HCT116 (cell line): Measurements from ENCODE around the gene CDK9. TPM values are rescaled to one million over a fixed set of nuclear protein-coding genes. Genes with fewer than 3 reads are reported as not detected.

ENCODE experiments used
- ATAC-seq: fragments of 200-7000 bp; cut with Tn5 transposase; 2 replicates; pipeline ENCODE4 v1.9.1; 2020; ENCODE audit warnings: mild to moderate bottlenecking, moderate library complexity
- BruUV-seq: library from RNA; stranded (reverse); fragments of 400-500 nt; replicated peaks from 2 replicates; lab custom pipeline; 2021; lab: Mats Ljungman, UMichigan
- CTCF ChIA-PET: fragments of 300-600 bp; sonication (Branson Sonifier 250); formaldehyde crosslinking; loops from one replicate; lab custom pipeline; 2021; ENCODE audit warnings: antibody characterized with exemption; lab: Charles Lee
- POLR2A ChIA-PET: fragments of 300-600, 350-600 bp; sonication (Branson Sonifier 250); formaldehyde crosslinking; loops from one replicate; lab custom pipeline; 2021; ENCODE audit warnings: antibody characterized with exemption; lab: Charles Lee
- RAD21 ChIA-PET, 2 experiments: fragments of 300-600 bp; sonication (Branson Sonifier 250); formaldehyde crosslinking; loops; one replicate each; lab custom pipeline; 2023; ENCODE audit warnings: low total read pairs in 2 of 2; ENCODE audit not compliant: uncharacterized antibody in 2 of 2, unreplicated experiment in 2 of 2, low non-redundant PET in 1 of 2; lab: Charles Lee
- DNase-seq: peaks from one replicate; pipeline ENCODE4 v3.0.0-alpha.2; 2010; ENCODE audit warnings: low read depth, low spot score
- H2AFZ ChIP-seq: fragments of 200-600 bp; shearing (Covaris generic), sonication (generic); 2 replicates; pipeline ENCODE4 v1.6.1; 2017; ENCODE audit warnings: low read depth, mixed run types, mixed read lengths, antibody characterized with exemption, low read length; ENCODE audit not compliant: poor library complexity, severe bottlenecking
- H3K27ac ChIP-seq: 2 replicates; pipeline ENCODE4 v1.5.1; 2012; ENCODE audit warnings: low read depth, low read length
- H3K27me3 ChIP-seq: fragments of 200-600 bp; sonication (generic); 2 replicates; pipeline ENCODE4 v1.6.1; 2016; ENCODE audit warnings: mixed run types, low read length, mixed read lengths; ENCODE audit not compliant: insufficient read depth
- H3K36me3 ChIP-seq, 2 experiments: fragments of 200-500 bp in 1 of 2; fragments of 200-600 bp in 1 of 2; sonication (Bioruptor generic) in 1 of 2; sonication (generic) in 1 of 2; 2 replicates each; pipeline versions ENCODE4 v1.5.1 to v1.6.1; 2014 to 2016; ENCODE audit warnings: low read length in 2 of 2, inconsistent platforms in 1 of 2, mixed read lengths in 1 of 2, mixed run types in 1 of 2; ENCODE audit not compliant: insufficient read depth in 2 of 2, control insufficient read depth in 1 of 2
- H3K4me1 ChIP-seq, 2 experiments: fragments of 200-600 bp in 1 of 2; sonication (generic) in 1 of 2; 2 replicates each; pipeline versions ENCODE4 v1.5.1 to v1.6.1; 2012 to 2017; ENCODE audit warnings: low read length in 2 of 2, inconsistent platforms in 1 of 2, mild to moderate bottlenecking in 1 of 2, mixed read lengths in 1 of 2, mixed run types in 1 of 2, moderate library complexity in 1 of 2; ENCODE audit not compliant: insufficient read depth in 2 of 2, control insufficient read depth in 1 of 2
- H3K4me2 ChIP-seq: fragments of 200-600 bp; sonication (generic); 2 replicates; pipeline ENCODE4 v1.6.1; 2017; ENCODE audit warnings: mixed run types, low read length, mixed read lengths
- H3K4me3 ChIP-seq, 2 experiments: fragments of 200-600 bp in 1 of 2; sonication (generic) in 1 of 2; replicated peaks in 1 of 2; 2 replicates each; pipeline ENCODE4 v1.5.1; 2011 to 2016; ENCODE audit warnings: low read length in 2 of 2, control low read depth in 1 of 2, low read depth in 1 of 2, mild to moderate bottlenecking in 1 of 2, mixed read lengths in 1 of 2, mixed run types in 1 of 2
- H3K79me2 ChIP-seq: fragments of 200-600 bp; sonication (generic); 2 replicates; pipeline ENCODE4 v1.6.1; 2017; ENCODE audit warnings: mild to moderate bottlenecking, mixed run types, low read length, moderate library complexity, mixed read lengths; ENCODE audit not compliant: insufficient read depth
- H3K9ac ChIP-seq: fragments of 200-600 bp; sonication (generic); 2 replicates; pipeline ENCODE4 v1.6.1; 2016; ENCODE audit warnings: low read length, mixed read lengths
- H3K9me2 ChIP-seq: fragments of 200-600 bp; sonication (generic), shearing (Covaris generic); 2 replicates; pipeline ENCODE4 v1.6.1; 2017; ENCODE audit warnings: mixed run types, mild to moderate bottlenecking, moderate library complexity; ENCODE audit not compliant: insufficient read depth
- H3K9me3 ChIP-seq, 2 experiments: fragments of 200-500 bp in 1 of 2; fragments of 200-600 bp in 1 of 2; sonication (Bioruptor generic) in 1 of 2; sonication (generic) in 1 of 2; 2 replicates each; pipeline ENCODE4 v1.6.1; 2014 to 2017; ENCODE audit warnings: low read length in 2 of 2, mixed read lengths in 2 of 2, inconsistent platforms in 1 of 2, low read depth in 1 of 2, mild to moderate bottlenecking in 1 of 2, mixed run types in 1 of 2, moderate library complexity in 1 of 2; ENCODE audit not compliant: control insufficient read depth in 1 of 2, insufficient read depth in 1 of 2
- H4K20me1 ChIP-seq: fragments of 200-600 bp; sonication (generic), shearing (Covaris generic); 2 replicates; pipeline ENCODE4 v1.6.1; 2017; ENCODE audit warnings: mixed run types, mild to moderate bottlenecking, moderate library complexity; ENCODE audit not compliant: insufficient read depth
- CBX3 ChIP-seq: IDR thresholded peaks from 2 replicates; pipeline ENCODE4 v1.6.1; 2012; ENCODE audit warnings: low read depth
- CTCF ChIP-seq, 3 experiments: fragments of 200-600 bp in 1 of 3; sonication (generic) in 1 of 3; IDR thresholded peaks in 2 of 3; conservative IDR thresholded peaks in 1 of 3; 2 replicates each; pipeline ENCODE4 v1.5.1; 2012 to 2017; ENCODE audit warnings: low read depth in 2 of 3, low read length in 2 of 3, antibody characterized with exemption in 1 of 3, borderline replicate concordance in 1 of 3, control low read depth in 1 of 3, mild to moderate bottlenecking in 1 of 3, mixed read lengths in 1 of 3, mixed run types in 1 of 3, moderate library complexity in 1 of 3; ENCODE audit not compliant: insufficient read depth in 1 of 3
- FOSL1 ChIP-seq: IDR thresholded peaks from 2 replicates; pipeline ENCODE4 v1.6.1; 2012; ENCODE audit warnings: low read depth
- POLR2AphosphoS5 ChIP-seq: IDR thresholded peaks from 2 replicates; pipeline ENCODE4 v1.6.1; 2011; ENCODE audit warnings: mild to moderate bottlenecking, low read depth, low read length, moderate library complexity
- REST ChIP-seq: IDR thresholded peaks from 2 replicates; pipeline ENCODE4 v1.6.1; 2012; ENCODE audit warnings: low read depth
- SP1 ChIP-seq: IDR thresholded peaks from 2 replicates; pipeline ENCODE4 v1.6.1; 2012; ENCODE audit warnings: low read depth
- SRF ChIP-seq: IDR thresholded peaks from 2 replicates; pipeline ENCODE4 v1.6.1; 2012; ENCODE audit warnings: low read depth
- intact Hi-C: fragments of 100-400 bp; cut with micrococcal nuclease; formaldehyde crosslinking; loops from 2 replicates; pipeline ENCODE4 v1.10.0; 2022
- total RNA-seq: library from RNA; stranded (reverse); gene quantifications from one replicate; pipeline ENCODE4 v1.2.1, GENCODE V29; 2021; ENCODE audit not compliant: unreplicated experiment
- TF ChIP-seq, protein P1 (sequence below): IDR thresholded peaks from 2 replicates; pipeline ENCODE4 v1.6.1; 2011; ENCODE audit warnings: mild to moderate bottlenecking, low read length, moderate library complexity; ENCODE audit not compliant: insufficient replicate concordance; ENCODE audit errors: extremely low read depth

CDK9 gene
- total RNA-seq, 1 experiment from 2014 or later, result 102 TPM

- TF ChIP-seq CTCF (IDR thresholded peaks at IDR 0.05 in 2 of 3, conservative IDR thresholded peaks at IDR 0.05 in 1 of 3; ENCODE audit: borderline replicate concordance in 1 of 3, insufficient read depth in 1 of 3, low read depth in 2 of 3, low read length in 2 of 3) (peak in 2 of 3 experiments; percentile 63 to 68; a peak in 4 of 6 replicates), FOSL1 (no peak)
- Histone ChIP-seq H3K9me2 (no peaks in the 10 kb centered on the region), H4K20me1 (peaks cover 4% of the 10 kb centered on the region; the same call in 1 of the 2 replicates), H3K4me1 (peaks cover 19 to 39% of the 10 kb centered on the region in 2 experiments), H2AFZ (no peak overlapping the region), H3K9me3 (no peaks in the 10 kb centered on the region), H3K4me2 (no peak overlapping the region), H3K9ac (no peak overlapping the region), H3K27me3 (no peaks in the 10 kb centered on the region), H3K4me3 (no peak overlapping the region), H3K79me2 (peaks cover 35% of the 10 kb centered on the region), H3K36me3 (peaks cover 0 to 29% of the 10 kb centered on the region in 2 experiments; a peak in 1 of 4 replicates), H3K27ac (no peak overlapping the region)
- POLR2A ChIA-PET, result no interaction called here
- DNase-seq, result peak; percentile 47
- CTCF ChIA-PET, result interaction anchor here (0.9 to 2.1 kb wide), 3 partner anchors 13 to 71 kb away, joined by 3 to 5 read pairs (median 3); partner anchors contain the start of gene TOR2A
- RAD21 ChIA-PET, result no interaction called here
- BruUV-seq, result TSS peak; percentile 35
- intact Hi-C loops, result no loop called here
- ATAC-seq, result peak; percentile 23; the same call in 1 of the 2 replicates
Measured at GRCh38 chr9:127805620-127806019, 19.8 kb downstream of the CDK9 start.

GRCh38 chr9:127806871-127807270 lies 21.0 kb downstream of the CDK9 start:
- Histone ChIP-seq H3K79me2 (peaks cover 35% of the 10 kb centered on the region), H3K4me2 (no peak overlapping the region), H3K36me3 (peaks cover under 1 to 33% of the 10 kb centered on the region in 2 experiments; a peak in 2 of 4 replicates), H4K20me1 (peaks cover 4% of the 10 kb centered on the region; the same call in 1 of the 2 replicates), H3K9me2 (no peaks in the 10 kb centered on the region), H3K27ac (no peak overlapping the region), H3K27me3 (no peaks in the 10 kb centered on the region), H3K4me3 (no peak overlapping the region), H3K9me3 (no peaks in the 10 kb centered on the region), H2AFZ (no peak overlapping the region), H3K9ac (no peak overlapping the region), H3K4me1 (peaks cover 12 to 30% of the 10 kb centered on the region in 2 experiments)
- no TSS peak for BruUV-seq
- intact Hi-C loops, result no loop called here
- ATAC-seq (no peak), DNase-seq (no peak)
- TF ChIP-seq CBX3, result no peak
- TF ChIP-seq REST, result no peak
- TF ChIP-seq SRF, result no peak
- TF ChIP-seq POLR2AphosphoS5, result no peak
- TF ChIP-seq, protein P1, sequence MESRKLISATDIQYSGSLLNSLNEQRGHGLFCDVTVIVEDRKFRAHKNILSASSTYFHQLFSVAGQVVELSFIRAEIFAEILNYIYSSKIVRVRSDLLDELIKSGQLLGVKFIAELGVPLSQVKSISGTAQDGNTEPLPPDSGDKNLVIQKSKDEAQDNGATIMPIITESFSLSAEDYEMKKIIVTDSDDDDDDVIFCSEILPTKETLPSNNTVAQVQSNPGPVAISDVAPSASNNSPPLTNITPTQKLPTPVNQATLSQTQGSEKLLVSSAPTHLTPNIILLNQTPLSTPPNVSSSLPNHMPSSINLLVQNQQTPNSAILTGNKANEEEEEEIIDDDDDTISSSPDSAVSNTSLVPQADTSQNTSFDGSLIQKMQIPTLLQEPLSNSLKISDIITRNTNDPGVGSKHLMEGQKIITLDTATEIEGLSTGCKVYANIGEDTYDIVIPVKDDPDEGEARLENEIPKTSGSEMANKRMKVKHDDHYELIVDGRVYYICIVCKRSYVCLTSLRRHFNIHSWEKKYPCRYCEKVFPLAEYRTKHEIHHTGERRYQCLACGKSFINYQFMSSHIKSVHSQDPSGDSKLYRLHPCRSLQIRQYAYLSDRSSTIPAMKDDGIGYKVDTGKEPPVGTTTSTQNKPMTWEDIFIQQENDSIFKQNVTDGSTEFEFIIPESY, result no peak
- TF ChIP-seq SP1, result no peak
- no peak for TF ChIP-seq FOSL1
- ChIA-PET POLR2A (no interaction called here), CTCF (no interaction called here), RAD21 (no interaction called here)
